H1 (cell line): Measurements from ENCODE around the gene IRGQ. TPM values are rescaled to one million over a fixed set of nuclear protein-coding genes. Genes with fewer than 3 reads are reported as not detected.

ENCODE experiments used
- CEBPB ChIP-seq: IDR thresholded peaks from 2 replicates; pipeline ENCODE4 v1.6.1; 2012; ENCODE audit warnings: low read depth, low read length
- CHD1 ChIP-seq: IDR thresholded peaks from 2 replicates; pipeline ENCODE4 v1.6.1; 2012; ENCODE audit warnings: low read depth, low read length, improper control_type of control experiment
- E2F6 ChIP-seq: IDR thresholded peaks from 2 replicates; pipeline ENCODE4 v1.6.1; 2012; ENCODE audit warnings: inconsistent platforms
- GABPA ChIP-seq: IDR thresholded peaks from 2 replicates; pipeline ENCODE4 v1.6.1; 2011; ENCODE audit warnings: mild to moderate bottlenecking, low read length, moderate library complexity, borderline replicate concordance; ENCODE audit not compliant: insufficient read depth
- KDM4A ChIP-seq: IDR thresholded peaks from one replicate; pipeline ENCODE4 v1.7.1; 2012; ENCODE audit warnings: low read depth, mild to moderate bottlenecking, moderate library complexity, low read length, inconsistent platforms; ENCODE audit not compliant: severe bottlenecking
- RAD21 ChIP-seq, 2 experiments: IDR thresholded peaks in 1 of 2; conservative IDR thresholded peaks in 1 of 2; 2 replicates each; pipeline ENCODE4 v1.6.1; 2011; ENCODE audit warnings: low read depth in 2 of 2, low read length in 2 of 2, improper control_type of control experiment in 1 of 2, inconsistent platforms in 1 of 2, mild to moderate bottlenecking in 1 of 2, moderate library complexity in 1 of 2
- TAF1 ChIP-seq: IDR thresholded peaks from 2 replicates; pipeline ENCODE4 v1.6.1; 2011; ENCODE audit warnings: mild to moderate bottlenecking, low read depth, low read length
- TCF12 ChIP-seq: IDR thresholded peaks from 2 replicates; pipeline ENCODE4 v1.6.1; 2011; ENCODE audit warnings: low read depth, mild to moderate bottlenecking, low read length
- polyA plus RNA-seq, 7 experiments: library from polyadenylated mRNA; depleted of rRNA in 3 of 7; stranded (reverse) in 5 of 7; unstranded in 2 of 7; fragments of >200 nt in 5 of 7; fragments of 200-250 nt in 2 of 7; gene quantifications; 1 replicate in 5 of 7; 2 replicates in 1 of 7; 4 replicates in 1 of 7; pipeline versions ENCODE4 v1.2.1 to v1.2.3, GENCODE V29; 2011 to 2013; ENCODE audit warnings: missing spikeins in 2 of 7, mixed read lengths in 2 of 7
- total RNA-seq: library from RNA; stranded (reverse); fragmentation: NEBNext Ultra II Directional; extraction: Animal tissue kit (Norgen Biotek cat#: 25700); gene quantifications from 2 replicates; pipeline ENCODE4 v1.2.1, GENCODE V29; 2021
- TF ChIP-seq, protein P1 (sequence below): fragments of 300-600 bp; sonication (generic); IDR thresholded peaks from 2 replicates; pipeline ENCODE4 v1.7.1; 2012; ENCODE audit warnings: low read length, moderate library complexity, mild to moderate bottlenecking, inconsistent platforms; ENCODE audit not compliant: insufficient replicate concordance

The IRGQ gene
- total and polyA plus RNA-seq, 2 of the 8 experiments (the other 6 are each of a cell fraction or from before 2014, with no cell fraction given): 16.0 to 42.9 TPM

GRCh38 chr19:43595999-43596841 lies at the start of gene IRGQ, which contains the start of gene ZNF576 (continued):
- TF ChIP-seq RAD21 (IDR thresholded peaks at IDR 0.05 in 1 of 2, conservative IDR thresholded peaks at IDR 0.05 in 1 of 2; ENCODE audit: low read depth in 2 of 2, low read length in 2 of 2) (peak; percentile 4 to 32; a peak in 2 of 4 replicates), CEBPB (no peak), CHD1 (no peak), KDM4A (peak; percentile 93), GABPA (no peak), TAF1 (peak; percentile 79), TCF12 (no peak), E2F6 (no peak; the same call in 1 of the 2 replicates)
- TF ChIP-seq, protein P1, sequence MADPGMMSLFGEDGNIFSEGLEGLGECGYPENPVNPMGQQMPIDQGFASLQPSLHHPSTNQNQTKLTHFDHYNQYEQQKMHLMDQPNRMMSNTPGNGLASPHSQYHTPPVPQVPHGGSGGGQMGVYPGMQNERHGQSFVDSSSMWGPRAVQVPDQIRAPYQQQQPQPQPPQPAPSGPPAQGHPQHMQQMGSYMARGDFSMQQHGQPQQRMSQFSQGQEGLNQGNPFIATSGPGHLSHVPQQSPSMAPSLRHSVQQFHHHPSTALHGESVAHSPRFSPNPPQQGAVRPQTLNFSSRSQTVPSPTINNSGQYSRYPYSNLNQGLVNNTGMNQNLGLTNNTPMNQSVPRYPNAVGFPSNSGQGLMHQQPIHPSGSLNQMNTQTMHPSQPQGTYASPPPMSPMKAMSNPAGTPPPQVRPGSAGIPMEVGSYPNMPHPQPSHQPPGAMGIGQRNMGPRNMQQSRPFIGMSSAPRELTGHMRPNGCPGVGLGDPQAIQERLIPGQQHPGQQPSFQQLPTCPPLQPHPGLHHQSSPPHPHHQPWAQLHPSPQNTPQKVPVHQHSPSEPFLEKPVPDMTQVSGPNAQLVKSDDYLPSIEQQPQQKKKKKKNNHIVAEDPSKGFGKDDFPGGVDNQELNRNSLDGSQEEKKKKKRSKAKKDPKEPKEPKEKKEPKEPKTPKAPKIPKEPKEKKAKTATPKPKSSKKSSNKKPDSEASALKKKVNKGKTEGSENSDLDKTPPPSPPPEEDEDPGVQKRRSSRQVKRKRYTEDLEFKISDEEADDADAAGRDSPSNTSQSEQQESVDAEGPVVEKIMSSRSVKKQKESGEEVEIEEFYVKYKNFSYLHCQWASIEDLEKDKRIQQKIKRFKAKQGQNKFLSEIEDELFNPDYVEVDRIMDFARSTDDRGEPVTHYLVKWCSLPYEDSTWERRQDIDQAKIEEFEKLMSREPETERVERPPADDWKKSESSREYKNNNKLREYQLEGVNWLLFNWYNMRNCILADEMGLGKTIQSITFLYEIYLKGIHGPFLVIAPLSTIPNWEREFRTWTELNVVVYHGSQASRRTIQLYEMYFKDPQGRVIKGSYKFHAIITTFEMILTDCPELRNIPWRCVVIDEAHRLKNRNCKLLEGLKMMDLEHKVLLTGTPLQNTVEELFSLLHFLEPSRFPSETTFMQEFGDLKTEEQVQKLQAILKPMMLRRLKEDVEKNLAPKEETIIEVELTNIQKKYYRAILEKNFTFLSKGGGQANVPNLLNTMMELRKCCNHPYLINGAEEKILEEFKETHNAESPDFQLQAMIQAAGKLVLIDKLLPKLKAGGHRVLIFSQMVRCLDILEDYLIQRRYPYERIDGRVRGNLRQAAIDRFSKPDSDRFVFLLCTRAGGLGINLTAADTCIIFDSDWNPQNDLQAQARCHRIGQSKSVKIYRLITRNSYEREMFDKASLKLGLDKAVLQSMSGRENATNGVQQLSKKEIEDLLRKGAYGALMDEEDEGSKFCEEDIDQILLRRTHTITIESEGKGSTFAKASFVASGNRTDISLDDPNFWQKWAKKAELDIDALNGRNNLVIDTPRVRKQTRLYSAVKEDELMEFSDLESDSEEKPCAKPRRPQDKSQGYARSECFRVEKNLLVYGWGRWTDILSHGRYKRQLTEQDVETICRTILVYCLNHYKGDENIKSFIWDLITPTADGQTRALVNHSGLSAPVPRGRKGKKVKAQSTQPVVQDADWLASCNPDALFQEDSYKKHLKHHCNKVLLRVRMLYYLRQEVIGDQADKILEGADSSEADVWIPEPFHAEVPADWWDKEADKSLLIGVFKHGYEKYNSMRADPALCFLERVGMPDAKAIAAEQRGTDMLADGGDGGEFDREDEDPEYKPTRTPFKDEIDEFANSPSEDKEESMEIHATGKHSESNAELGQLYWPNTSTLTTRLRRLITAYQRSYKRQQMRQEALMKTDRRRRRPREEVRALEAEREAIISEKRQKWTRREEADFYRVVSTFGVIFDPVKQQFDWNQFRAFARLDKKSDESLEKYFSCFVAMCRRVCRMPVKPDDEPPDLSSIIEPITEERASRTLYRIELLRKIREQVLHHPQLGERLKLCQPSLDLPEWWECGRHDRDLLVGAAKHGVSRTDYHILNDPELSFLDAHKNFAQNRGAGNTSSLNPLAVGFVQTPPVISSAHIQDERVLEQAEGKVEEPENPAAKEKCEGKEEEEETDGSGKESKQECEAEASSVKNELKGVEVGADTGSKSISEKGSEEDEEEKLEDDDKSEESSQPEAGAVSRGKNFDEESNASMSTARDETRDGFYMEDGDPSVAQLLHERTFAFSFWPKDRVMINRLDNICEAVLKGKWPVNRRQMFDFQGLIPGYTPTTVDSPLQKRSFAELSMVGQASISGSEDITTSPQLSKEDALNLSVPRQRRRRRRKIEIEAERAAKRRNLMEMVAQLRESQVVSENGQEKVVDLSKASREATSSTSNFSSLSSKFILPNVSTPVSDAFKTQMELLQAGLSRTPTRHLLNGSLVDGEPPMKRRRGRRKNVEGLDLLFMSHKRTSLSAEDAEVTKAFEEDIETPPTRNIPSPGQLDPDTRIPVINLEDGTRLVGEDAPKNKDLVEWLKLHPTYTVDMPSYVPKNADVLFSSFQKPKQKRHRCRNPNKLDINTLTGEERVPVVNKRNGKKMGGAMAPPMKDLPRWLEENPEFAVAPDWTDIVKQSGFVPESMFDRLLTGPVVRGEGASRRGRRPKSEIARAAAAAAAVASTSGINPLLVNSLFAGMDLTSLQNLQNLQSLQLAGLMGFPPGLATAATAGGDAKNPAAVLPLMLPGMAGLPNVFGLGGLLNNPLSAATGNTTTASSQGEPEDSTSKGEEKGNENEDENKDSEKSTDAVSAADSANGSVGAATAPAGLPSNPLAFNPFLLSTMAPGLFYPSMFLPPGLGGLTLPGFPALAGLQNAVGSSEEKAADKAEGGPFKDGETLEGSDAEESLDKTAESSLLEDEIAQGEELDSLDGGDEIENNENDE: no peak
